AML-193 (cell line): ENCODE results near the gene HMGB2.

Experiments used
- DNase-seq, 2 experiments: peaks; one replicate each; lab custom pipeline; 2025; lab: John Stamatoyannopoulos, UW

Gene HMGB2

DNA sequence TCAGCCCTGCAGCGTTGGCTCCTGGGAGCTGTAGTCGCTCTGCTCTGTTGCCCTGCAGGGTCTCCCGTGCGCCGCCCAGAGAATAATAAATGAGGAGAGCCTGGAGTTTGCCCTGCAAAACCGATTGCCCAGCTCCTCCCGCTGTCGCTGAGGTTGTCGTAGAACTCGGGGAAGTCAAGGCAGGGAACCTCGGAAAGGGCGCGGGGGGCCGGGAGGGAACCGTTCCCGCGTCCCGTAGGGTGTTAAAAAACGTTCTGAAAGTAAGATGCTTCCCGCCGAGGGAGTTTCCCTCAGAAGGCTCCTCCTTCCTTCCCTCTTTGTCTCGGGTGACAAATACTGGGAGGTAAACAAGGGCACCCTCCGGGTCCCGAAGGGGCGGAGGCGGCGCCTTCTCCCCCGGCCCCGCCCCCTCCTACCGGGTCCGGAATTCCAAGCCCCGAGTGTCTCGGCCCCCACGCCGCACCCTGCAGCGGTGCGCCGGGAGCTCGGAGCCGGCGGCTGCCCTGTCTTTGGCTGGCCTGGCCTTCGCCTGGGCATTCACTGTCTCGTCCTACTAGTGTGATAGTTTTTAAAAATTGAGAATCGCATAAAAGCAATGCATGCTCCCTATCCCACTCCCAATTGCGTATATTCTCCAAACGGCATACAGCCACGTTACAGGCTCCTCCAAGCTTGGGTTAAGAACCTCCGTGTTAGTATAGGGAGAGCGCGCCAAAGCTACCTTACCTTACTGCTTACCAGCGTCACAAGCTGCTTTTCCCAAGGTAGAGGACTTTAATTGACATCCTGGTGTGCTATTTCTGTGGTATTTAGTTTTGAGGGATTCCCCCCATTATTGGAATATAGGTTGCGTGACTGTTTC lies 964 bp upstream of the HMGB2 start:
- peak; percentile 60 to 70 for DNase-seq

DNA sequence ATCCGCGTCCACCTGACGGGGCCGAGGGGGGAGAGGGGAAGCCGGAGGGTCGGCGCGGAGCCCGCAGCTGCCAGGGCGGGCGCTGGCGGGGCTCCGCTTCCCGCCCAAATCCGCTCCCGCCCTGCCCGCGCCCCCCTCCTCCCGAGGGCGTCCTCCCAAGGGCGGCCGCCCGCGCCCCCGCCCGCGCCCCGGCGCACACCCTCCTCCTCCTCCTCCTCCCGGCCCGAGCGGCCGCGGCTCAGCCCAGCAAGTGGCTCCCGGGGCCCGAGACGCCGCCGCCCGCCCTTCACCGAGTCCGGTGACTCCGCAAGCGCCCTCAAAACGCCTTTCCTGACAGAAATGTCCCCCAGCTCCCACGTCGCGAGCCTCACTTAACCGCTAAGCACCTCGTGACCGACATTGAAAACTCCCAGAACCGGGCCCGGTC lies 487 bp downstream of the HMGB2 start:
- peak in 1 of 2 experiments; percentile 39 for DNase-seq

DNA sequence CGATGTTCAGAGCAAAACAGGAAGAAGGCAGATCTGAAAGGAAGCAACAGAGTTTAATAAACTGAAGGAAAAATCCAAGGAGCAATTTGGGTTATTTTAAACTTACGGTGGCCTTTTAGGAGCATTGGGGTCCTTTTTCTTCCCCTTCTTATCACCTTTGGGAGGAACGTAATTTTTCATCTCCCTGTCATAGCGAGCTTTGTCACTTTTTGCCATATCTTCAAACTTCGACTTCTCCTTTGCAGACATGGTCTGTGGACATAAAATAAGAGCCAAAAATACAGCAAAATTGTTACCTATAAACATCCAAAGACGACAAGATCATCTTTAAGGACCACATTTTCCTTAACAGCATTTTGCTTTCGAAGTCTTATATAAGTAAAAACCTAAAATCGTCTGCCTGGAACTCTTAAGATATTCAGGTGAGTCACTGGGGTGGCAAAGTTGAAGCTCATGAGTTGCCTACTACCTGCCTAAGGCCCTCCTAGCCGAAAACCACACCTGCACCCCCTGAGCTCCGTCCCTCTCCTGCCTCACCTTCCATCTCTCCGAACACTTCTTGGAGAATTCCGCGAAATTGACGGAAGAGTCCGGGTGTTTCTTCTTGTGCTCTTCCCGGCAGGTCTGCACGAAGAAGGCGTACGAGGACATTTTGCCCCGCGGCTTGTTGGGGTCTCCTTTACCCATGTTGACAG lies 1.0 kb downstream of the HMGB2 start:
- peak in 1 of 2 experiments; percentile 39 for DNase-seq

DNA sequence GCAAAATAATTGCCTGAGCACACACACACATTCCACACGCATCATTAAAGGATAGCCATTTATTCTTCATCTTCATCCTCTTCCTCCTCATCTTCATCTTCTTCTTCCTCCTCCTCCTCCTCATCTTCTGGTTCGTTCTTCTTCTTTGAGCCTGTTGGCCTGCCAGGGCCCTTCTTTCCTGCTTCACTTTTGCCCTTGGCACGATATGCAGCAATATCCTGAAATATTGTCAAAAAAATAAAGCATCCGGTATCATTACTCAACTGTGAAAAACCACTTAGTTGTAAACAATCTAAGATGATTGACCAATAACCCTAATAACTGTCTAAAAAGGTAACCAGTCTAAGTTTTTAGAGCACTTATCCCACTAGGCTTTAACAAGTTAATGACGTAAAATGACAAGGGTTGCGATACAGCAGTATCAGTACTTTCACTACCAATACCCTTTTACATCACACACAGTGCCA lies 2.1 kb downstream of the HMGB2 start:
- peak; percentile 76 to 87 for DNase-seq

GRCh38 chr4:173330590-173330989 lies 3.6 kb downstream of the HMGB2 start:
- no peak for DNase-seq

DNA sequence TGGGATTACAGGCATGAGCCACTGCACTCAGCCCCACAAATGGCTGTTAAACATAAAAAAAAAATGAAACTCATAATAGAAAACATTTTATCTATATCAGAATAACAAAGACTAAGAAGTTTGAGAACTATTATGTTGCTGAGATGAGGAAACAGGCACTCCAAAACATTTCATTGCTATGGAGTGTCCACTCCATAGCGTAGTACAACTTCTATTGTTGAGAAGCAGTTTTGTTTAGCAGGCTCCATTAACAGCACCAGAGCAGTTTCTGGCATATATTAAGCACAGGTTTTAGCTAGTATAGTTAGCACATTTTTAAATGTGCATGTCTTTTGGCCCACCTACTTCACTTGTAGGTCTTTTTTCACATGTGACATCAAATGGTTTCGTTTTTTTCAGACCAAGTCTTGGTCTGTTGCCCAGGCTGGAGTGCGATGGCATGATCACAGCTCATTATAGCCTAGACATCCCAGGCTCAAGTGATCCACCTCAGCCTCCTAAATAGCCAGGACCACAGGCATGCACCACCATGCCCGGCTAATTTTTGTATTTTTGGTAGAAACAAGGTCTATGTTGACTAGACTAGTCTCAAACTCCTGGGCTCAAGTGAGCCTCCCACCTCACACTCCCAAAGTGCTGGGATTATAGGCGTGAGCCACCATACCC lies 5.8 kb downstream of the HMGB2 start:
- DNase-seq: no peak

- no peak for DNase-seq
Observed at GRCh38 chr4:173325007-173325736, 9.0 kb downstream of the HMGB2 start.

- peak in 1 of 2 experiments; percentile 22 for DNase-seq
Observed at GRCh38 chr4:173319696-173320095, 14.5 kb downstream of the HMGB2 start.

DNA sequence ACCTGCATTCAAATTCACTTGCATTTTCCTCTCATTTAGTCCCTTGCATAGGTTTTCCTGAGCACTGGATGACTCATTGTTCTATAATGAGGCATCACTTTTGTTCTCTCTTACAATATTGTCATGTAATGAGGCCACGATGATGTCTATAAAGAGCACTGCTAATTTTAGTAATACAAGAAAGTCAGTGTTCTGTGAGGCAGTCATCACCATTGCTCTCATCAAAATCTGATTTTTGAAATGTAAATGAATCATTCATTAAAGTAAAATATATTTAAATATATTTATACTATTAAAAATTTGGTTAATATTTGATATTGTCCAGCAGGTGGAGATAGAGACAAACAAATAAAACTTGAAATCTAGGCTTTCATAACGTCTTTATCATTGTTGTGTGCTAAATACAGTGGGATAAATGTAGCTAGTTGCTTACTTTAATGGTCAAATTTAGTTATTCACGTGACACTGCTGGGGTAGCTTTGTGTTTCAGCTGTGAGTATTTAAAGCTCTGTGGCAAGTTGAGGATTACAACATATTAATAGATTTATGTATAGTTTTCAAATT lies 15.4 kb downstream of the HMGB2 start:
- peak; percentile 39 to 42 for DNase-seq

GRCh38 chr4:173318240-173318639 lies 15.9 kb downstream of the HMGB2 start:
- no peak for DNase-seq

DNA sequence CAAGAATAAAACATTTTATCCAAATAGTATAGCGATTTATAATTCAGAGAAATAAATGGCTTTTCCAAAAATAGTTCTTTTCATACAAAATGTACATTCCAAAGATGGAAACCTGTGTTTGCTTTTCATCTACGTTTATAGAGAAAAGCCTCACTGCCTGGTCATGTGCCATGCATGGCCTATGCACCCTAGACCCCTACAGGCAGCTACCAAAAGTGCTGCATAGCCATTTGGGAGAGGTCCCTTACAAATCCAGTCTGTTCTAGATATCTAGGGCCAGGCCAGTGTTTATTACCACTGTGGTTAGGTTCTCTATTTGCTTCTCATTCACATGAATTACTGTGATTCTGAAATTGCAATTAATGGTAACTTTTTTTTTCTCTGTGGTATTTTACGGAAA lies 17.2 kb downstream of the HMGB2 start:
- DNase-seq: no peak

- DNase-seq: no peak
Observed at GRCh38 chr4:173316060-173316459, 18.1 kb downstream of the HMGB2 start.

DNA sequence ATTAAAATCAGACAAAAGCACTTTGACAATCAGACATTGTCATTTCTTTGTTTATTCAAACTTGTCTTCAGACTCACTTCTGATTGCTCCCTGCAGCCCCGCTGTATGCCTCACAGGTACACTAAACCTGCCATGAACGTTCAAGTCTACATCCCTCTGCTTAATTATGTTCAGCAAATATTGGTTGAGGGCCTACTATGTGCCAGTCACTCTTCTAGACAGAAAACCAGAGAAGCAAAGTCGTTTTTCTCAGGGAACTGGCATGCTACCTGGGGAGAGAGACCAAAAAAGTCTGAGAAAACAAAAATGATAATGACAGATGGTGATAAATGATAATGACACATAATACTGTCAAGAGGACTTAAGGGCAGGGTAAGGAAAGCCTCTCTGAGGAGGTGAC lies 19.4 kb downstream of the HMGB2 start:
- DNase-seq: no peak

DNA sequence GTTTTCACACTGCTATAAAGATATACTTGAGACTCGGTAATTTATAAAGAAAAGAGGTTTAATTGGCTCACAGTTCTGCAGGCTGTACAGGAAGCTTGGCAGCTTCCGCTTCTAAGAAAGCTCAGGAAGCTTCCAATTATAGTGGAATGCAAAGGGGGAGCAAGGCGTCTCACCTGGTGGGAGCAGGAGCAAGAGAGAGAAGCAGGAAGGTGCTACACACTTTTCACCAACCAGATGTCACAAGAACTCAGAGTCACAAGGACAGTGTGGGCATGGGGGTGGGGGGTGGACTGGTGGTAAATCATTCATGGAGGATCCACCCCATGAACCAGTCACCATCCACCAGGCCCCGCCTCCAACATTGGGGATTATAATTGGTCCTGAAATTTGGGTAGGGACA lies 22.8 kb downstream of the HMGB2 start:
- no peak for DNase-seq

DNA sequence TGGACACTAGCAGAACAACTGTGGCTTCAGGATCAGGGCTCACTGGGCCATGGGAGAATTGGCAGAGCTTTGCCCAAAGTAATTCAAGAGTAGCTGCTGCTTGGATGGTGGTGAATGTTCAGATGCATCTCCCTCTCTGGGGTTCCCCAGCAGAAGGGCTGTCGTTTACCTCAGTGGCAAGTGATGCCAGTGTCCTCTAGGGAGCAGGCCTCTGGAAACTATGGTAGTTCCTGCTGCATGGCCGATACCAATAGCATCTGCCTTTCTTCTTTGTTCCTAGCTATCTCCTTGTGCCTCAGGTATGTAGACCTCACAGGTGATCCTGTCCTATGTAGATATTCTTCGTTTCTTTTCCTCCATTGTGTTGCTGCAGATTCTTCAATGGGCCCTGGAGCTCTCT lies 26.4 kb downstream of the HMGB2 start:
- no peak for DNase-seq

DNA sequence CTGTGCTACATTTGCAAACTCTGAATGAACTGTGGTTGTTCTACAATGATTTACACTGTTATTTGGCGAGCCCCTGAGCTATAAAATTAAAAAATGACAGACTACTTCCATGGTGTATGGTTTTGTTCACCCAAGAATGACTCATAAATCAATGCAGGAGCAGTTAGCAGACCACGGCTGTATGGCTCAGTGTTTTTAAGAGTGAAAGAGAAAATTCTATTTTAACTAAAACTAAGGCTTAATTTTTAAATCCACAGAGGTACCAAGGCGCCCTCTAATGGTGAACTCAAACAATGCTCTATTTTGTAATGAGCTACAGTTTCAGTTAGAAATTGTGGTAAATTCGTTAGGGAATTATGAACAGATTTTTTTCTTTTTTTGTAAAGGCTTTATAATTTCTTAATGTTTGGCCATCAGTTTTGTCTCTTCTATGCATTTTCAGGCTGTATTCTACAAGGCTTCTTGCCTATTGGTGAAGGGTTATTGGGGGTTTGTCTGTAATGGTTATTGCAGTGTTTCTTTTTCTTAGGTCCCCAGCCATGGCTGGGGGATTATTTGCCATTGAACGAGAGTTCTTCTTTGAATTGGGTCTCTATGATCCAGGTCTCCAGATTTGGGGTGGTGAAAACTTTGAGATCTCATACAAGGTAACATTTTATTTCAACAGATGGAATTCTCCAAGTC lies 32.5 kb downstream of the HMGB2 start:
- DNase-seq: peak; percentile 50 to 57

DNA sequence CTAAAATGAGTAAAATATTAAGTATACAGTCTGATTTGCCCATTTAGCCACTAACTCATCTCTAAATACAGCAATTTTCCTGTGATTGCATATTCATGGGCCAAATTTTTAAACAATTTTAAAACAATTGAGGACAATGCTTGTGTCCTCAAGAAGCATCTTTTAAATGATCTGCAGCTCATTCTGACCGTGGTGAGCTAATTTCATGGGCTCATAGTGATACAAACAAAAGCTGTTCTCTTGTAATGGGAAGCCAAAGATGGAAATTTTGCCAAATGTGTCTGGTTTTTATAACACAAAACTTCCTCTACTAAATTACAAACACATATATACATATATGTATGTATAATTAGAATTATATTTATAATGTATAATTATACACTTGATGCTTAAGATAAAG lies 39.7 kb downstream of the HMGB2 start:
- no peak for DNase-seq

- no peak for DNase-seq
Observed at GRCh38 chr4:173293663-173294062, 40.5 kb downstream of the HMGB2 start.

- DNase-seq: no peak
Observed at GRCh38 chr4:173291899-173292298, 42.3 kb downstream of the HMGB2 start.

GRCh38 chr4:173289353-173289727 lies 44.8 kb downstream of the HMGB2 start:
- DNase-seq: no peak

- no peak for DNase-seq
Observed at GRCh38 chr4:173288698-173289352, 45.3 kb downstream of the HMGB2 start.
